H1 (cell line): Measurements from ENCODE around the gene RASD1. TPM values are rescaled to one million over a fixed set of nuclear protein-coding genes. Genes with fewer than 3 reads are reported as not detected.

Source experiments
- CTCF ChIA-PET: fragments of 300-600 bp; sonication (Branson Sonifier 250); formaldehyde crosslinking; loops from one replicate; lab custom pipeline; 2021; ENCODE audit not compliant: partially characterized antibody; lab: Charles Lee
- POLR2A ChIA-PET: fragments of 300-600 bp; sonication (Branson Sonifier 250); formaldehyde crosslinking; loops from one replicate; lab custom pipeline; 2021; ENCODE audit warnings: inconsistent platforms; ENCODE audit not compliant: partially characterized antibody; lab: Charles Lee
- DNase-seq, 2 experiments: peaks; one replicate each; pipeline versions ENCODE4 v3.0.0 to v3.0.0-alpha.2; 2010 to 2022; ENCODE audit warnings: low spot score in 2 of 2, low read depth in 1 of 2, mixed read lengths in 1 of 2
- FAIRE-seq: peaks from 2 replicates; lab custom pipeline; 2011; peaks lifted over from hg19 to GRCh38; lab: Jason Lieb, UNC
- H2AFZ ChIP-seq: 2 replicates; pipeline ENCODE4 v1.8.1; 2012; ENCODE audit warnings: low read length, inconsistent platforms
- H2AK5ac ChIP-seq: 2 replicates; pipeline ENCODE4 v1.6.1; 2013; ENCODE audit warnings: low read depth, low read length
- H2BK120ac ChIP-seq: replicated peaks from 2 replicates; pipeline ENCODE3; 2013; ENCODE audit warnings: low read depth, low read length, inconsistent platforms
- H2BK12ac ChIP-seq: 2 replicates; pipeline ENCODE4 v1.6.1; 2013; ENCODE audit warnings: low read depth, low read length
- H2BK15ac ChIP-seq: 2 replicates; pipeline ENCODE4 v1.6.1; 2013; ENCODE audit warnings: low read length
- H2BK20ac ChIP-seq: 2 replicates; pipeline ENCODE4 v1.6.1; 2013; ENCODE audit warnings: low read length
- H2BK5ac ChIP-seq: 2 replicates; pipeline ENCODE4 v1.6.1; 2013; ENCODE audit warnings: low read depth, low read length
- H3K14ac ChIP-seq: 2 replicates; pipeline ENCODE4 v1.6.1; 2013; ENCODE audit warnings: inconsistent platforms; ENCODE audit not compliant: insufficient read length
- H3K18ac ChIP-seq: 2 replicates; pipeline ENCODE4 v1.6.1; 2013; ENCODE audit warnings: low read length; ENCODE audit errors: extremely low read depth
- H3K23ac ChIP-seq: 2 replicates; pipeline ENCODE4 v1.6.1; 2013; ENCODE audit warnings: inconsistent platforms; ENCODE audit not compliant: insufficient read length
- H3K23me2 ChIP-seq: 2 replicates; pipeline ENCODE4 v1.6.1; 2013; ENCODE audit warnings: low read depth, low read length
- H3K27ac ChIP-seq: 2 replicates; pipeline ENCODE4 v1.6.1; 2011; ENCODE audit warnings: low read depth, low read length, inconsistent platforms
- H3K27me3 ChIP-seq, 4 experiments: replicated peaks in 1 of 4; 1 replicate in 1 of 4; 2 replicates in 3 of 4; pipeline versions ENCODE4 v1.6.1 to v1.8.1; 2011 to 2013; ENCODE audit warnings: low read length in 3 of 4, mild to moderate bottlenecking in 3 of 4, inconsistent platforms in 2 of 4, mixed read lengths in 2 of 4, moderate library complexity in 1 of 4; ENCODE audit not compliant: control insufficient read depth in 3 of 4, insufficient read depth in 3 of 4; ENCODE audit errors: extremely low read depth in 1 of 4
- H3K36me3 ChIP-seq, 4 experiments: 2 replicates each; pipeline versions ENCODE4 v1.6.1 to v1.8.1; 2011 to 2013; ENCODE audit warnings: mild to moderate bottlenecking in 4 of 4, low read length in 3 of 4, moderate library complexity in 2 of 4, control low read depth in 1 of 4, inconsistent platforms in 1 of 4; ENCODE audit not compliant: insufficient read depth in 4 of 4, control insufficient read depth in 2 of 4
- H3K4ac ChIP-seq: replicated peaks from 2 replicates; pipeline ENCODE3; 2013; ENCODE audit warnings: low read length, low read depth, mixed read lengths, inconsistent platforms; ENCODE audit not compliant: insufficient read length
- H3K4me1 ChIP-seq, 4 experiments: replicated peaks in 1 of 4; 1 replicate in 1 of 4; 2 replicates in 3 of 4; pipeline versions ENCODE4 v1.6.1 to v1.8.1; 2011 to 2013; ENCODE audit warnings: low read length in 3 of 4, inconsistent platforms in 2 of 4, mixed read lengths in 1 of 4; ENCODE audit not compliant: insufficient read depth in 4 of 4, control insufficient read depth in 3 of 4
- H3K4me2 ChIP-seq, 2 experiments: 2 replicates each; pipeline versions ENCODE4 v1.6.1 to v1.8.1; 2011 to 2013; ENCODE audit warnings: low read depth in 2 of 2, low read length in 2 of 2, control low read depth in 1 of 2, inconsistent platforms in 1 of 2, mild to moderate bottlenecking in 1 of 2; ENCODE audit not compliant: insufficient read depth in 1 of 2
- H3K4me3 ChIP-seq, 4 experiments: fragments of 200-600, 300-600 bp in 1 of 4; sonication (generic), shearing (Covaris generic), sonication (Bioruptor Twin) in 1 of 4; 2 replicates each; pipeline versions ENCODE4 v1.5.1 to v1.8.1; 2011 to 2016; ENCODE audit warnings: low read length in 4 of 4, low read depth in 3 of 4, control low read depth in 2 of 4, inconsistent platforms in 2 of 4, mild to moderate bottlenecking in 2 of 4, mixed read lengths in 1 of 4, moderate library complexity in 1 of 4; ENCODE audit not compliant: insufficient read depth in 2 of 4; ENCODE audit errors: extremely low read depth in 1 of 4
- H3K56ac ChIP-seq: replicated peaks from 2 replicates; pipeline ENCODE3; 2013; ENCODE audit warnings: low read depth, mild to moderate bottlenecking, mixed read lengths, low read length, inconsistent platforms; ENCODE audit not compliant: insufficient read length
- H3K79me1 ChIP-seq: 2 replicates; pipeline ENCODE4 v1.6.1; 2013; ENCODE audit warnings: low read depth, low read length, control low read depth
- H3K79me2 ChIP-seq, 2 experiments: 2 replicates each; pipeline versions ENCODE4 v1.6.1 to v1.8.1; 2012 to 2013; ENCODE audit warnings: low read length in 2 of 2, mild to moderate bottlenecking in 2 of 2, inconsistent platforms in 1 of 2; ENCODE audit not compliant: insufficient read depth in 2 of 2, control insufficient read depth in 1 of 2
- H3K9ac ChIP-seq, 4 experiments: replicated peaks in 1 of 4; 1 replicate in 1 of 4; 2 replicates in 3 of 4; pipeline versions ENCODE4 v1.6.1 to v1.8.1; 2011 to 2013; ENCODE audit warnings: low read depth in 3 of 4, low read length in 3 of 4, control low read depth in 2 of 4, mild to moderate bottlenecking in 2 of 4, moderate library complexity in 2 of 4, inconsistent platforms in 1 of 4; ENCODE audit errors: extremely low read depth in 1 of 4
- H3K9me3 ChIP-seq, 2 experiments: 2 replicates each; pipeline versions ENCODE4 v1.6.1 to v1.8.1; 2012 to 2013; ENCODE audit warnings: mild to moderate bottlenecking in 2 of 2, moderate library complexity in 2 of 2, control low read depth in 1 of 2, inconsistent platforms in 1 of 2, low read depth in 1 of 2, low read length in 1 of 2, mixed read lengths in 1 of 2; ENCODE audit not compliant: insufficient read depth in 2 of 2
- H4K20me1 ChIP-seq, 2 experiments: replicated peaks in 1 of 2; 2 replicates each; pipeline versions ENCODE3 to v1.8.1; 2011 to 2013; ENCODE audit warnings: inconsistent platforms in 2 of 2, low read length in 2 of 2, mild to moderate bottlenecking in 1 of 2; ENCODE audit not compliant: insufficient read depth in 2 of 2, control insufficient read depth in 1 of 2
- H4K5ac ChIP-seq: 2 replicates; pipeline ENCODE4 v1.6.1; 2013; ENCODE audit warnings: low read length, low read depth, mixed read lengths, inconsistent platforms; ENCODE audit not compliant: insufficient read length
- H4K8ac ChIP-seq: 2 replicates; pipeline ENCODE4 v1.8.0; 2013; ENCODE audit warnings: mild to moderate bottlenecking, moderate library complexity, low read length, inconsistent platforms; ENCODE audit not compliant: insufficient read depth; ENCODE audit errors: extremely low read depth
- H4K91ac ChIP-seq: replicated peaks from 2 replicates; pipeline ENCODE3; 2013; ENCODE audit warnings: low read length, mixed read lengths, inconsistent platforms; ENCODE audit not compliant: insufficient read length
- BACH1 ChIP-seq: IDR thresholded peaks from 2 replicates; pipeline ENCODE4 v1.6.1; 2012; ENCODE audit warnings: low read length, improper control_type of control experiment
- GABPA ChIP-seq: IDR thresholded peaks from 2 replicates; pipeline ENCODE4 v1.6.1; 2011; ENCODE audit warnings: mild to moderate bottlenecking, low read length, moderate library complexity, borderline replicate concordance; ENCODE audit not compliant: insufficient read depth
- KDM1A ChIP-seq: fragments of 200-600, 300-600 bp; sonication (generic); IDR thresholded peaks from 2 replicates; pipeline ENCODE4 v1.7.1; 2016; ENCODE audit warnings: mild to moderate bottlenecking, low read length, borderline replicate concordance
- MAX ChIP-seq: IDR thresholded peaks from 2 replicates; pipeline ENCODE4 v1.6.1; 2012; ENCODE audit warnings: inconsistent platforms
- RFX5 ChIP-seq: IDR thresholded peaks from 2 replicates; pipeline ENCODE4 v1.6.1; 2011; ENCODE audit warnings: low read depth, low read length, improper control_type of control experiment, borderline replicate concordance
- SRF ChIP-seq: IDR thresholded peaks from 2 replicates; pipeline ENCODE4 v1.6.1; 2011; ENCODE audit warnings: mild to moderate bottlenecking, low read depth, low read length, moderate library complexity
- TCF12 ChIP-seq: IDR thresholded peaks from 2 replicates; pipeline ENCODE4 v1.6.1; 2011; ENCODE audit warnings: low read depth, mild to moderate bottlenecking, low read length
- WGBS, 2 experiments: shearing (Covaris generic) in 1 of 2; methylation state at CpG; one replicate each; pipeline versions ENCODE4 v1.1.6 to v1.1.7; 2013 to 2015; ENCODE audit warnings: low lambda C conversion rate in 2 of 2, mixed read lengths in 2 of 2, inconsistent platforms in 1 of 2, low coverage in 1 of 2, missing lambda C conversion rate in 1 of 2; ENCODE audit not compliant: insufficient replicate concordance in 2 of 2, insufficient coverage in 1 of 2, insufficient read length in 1 of 2; ENCODE audit errors: extremely low coverage in 1 of 2, missing lambda C conversion rate in 1 of 2; 5-methylcytosine and 5-hydroxymethylcytosine counted together
- polyA plus RNA-seq, 7 experiments: library from polyadenylated mRNA; depleted of rRNA in 3 of 7; stranded (reverse) in 5 of 7; unstranded in 2 of 7; fragments of >200 nt in 5 of 7; fragments of 200-250 nt in 2 of 7; gene quantifications; 1 replicate in 5 of 7; 2 replicates in 1 of 7; 4 replicates in 1 of 7; pipeline versions ENCODE4 v1.2.1 to v1.2.3, GENCODE V29; 2011 to 2013; ENCODE audit warnings: missing spikeins in 2 of 7, mixed read lengths in 2 of 7
- total RNA-seq: library from RNA; stranded (reverse); fragmentation: NEBNext Ultra II Directional; extraction: Animal tissue kit (Norgen Biotek cat#: 25700); gene quantifications from 2 replicates; pipeline ENCODE4 v1.2.1, GENCODE V29; 2021

The RASD1 gene
- total and polyA plus RNA-seq, 2 of the 8 experiments (the other 6 are each of a cell fraction or from before 2014, with no cell fraction given), result 2.3 to 2.6 TPM

- Histone ChIP-seq H2BK120ac (no peak overlapping the region), H2BK20ac (no peak overlapping the region), H3K18ac (no peak overlapping the region), H3K14ac (no peak overlapping the region), H3K4me3 (no peak overlapping the region), H3K4me1 (no peaks in the 10 kb centered on the region), H3K79me1 (no peaks in the 10 kb centered on the region), H3K27me3 (no peaks in the 10 kb centered on the region), H2BK15ac (no peak overlapping the region), H4K5ac (no peak overlapping the region), H3K36me3 (no peaks in the 10 kb centered on the region), H3K27ac (no peak overlapping the region), H3K4me2 (no peak overlapping the region), H3K4ac (no peak overlapping the region), H2AK5ac (no peak overlapping the region), H2AFZ (no peak overlapping the region), H4K91ac (no peak overlapping the region), H3K79me2 (no peaks in the 10 kb centered on the region), H2BK5ac (no peak overlapping the region), H3K23me2 (no peaks in the 10 kb centered on the region), H4K20me1 (no peaks in the 10 kb centered on the region), H2BK12ac (no peak overlapping the region), H3K9me3 (no peaks in the 10 kb centered on the region), H3K9ac (no peak overlapping the region), H3K56ac (no peak overlapping the region), H3K23ac (no peak overlapping the region), H4K8ac (no peak overlapping the region)
- WGBS, 2 experiments, result 91% methylated on average over 3 of the region's 3 CpGs; no CpG with 5 or more reads in 1 of the 2 experiments
- TF ChIP-seq SRF, result no peak
- TF ChIP-seq RFX5, result no peak
- no peak for TF ChIP-seq TCF12
- no peak for TF ChIP-seq BACH1
- TF ChIP-seq KDM1A, result no peak
- TF ChIP-seq GABPA, result no peak
- TF ChIP-seq MAX, result no peak
- FAIRE-seq, result no peak
- ChIA-PET CTCF (interaction anchor here (0.9 to 1.2 kb wide), 3 partner anchors 10 to 177 kb away, joined by 3 to 4 read pairs (median 3); no protein-coding TSS in a partner anchor), POLR2A (interaction anchor here (1.3 kb wide), 1 partner anchor 11 kb away, joined by 3 read pairs; no protein-coding TSS in a partner anchor)
- no peak for DNase-seq
These were observed 37.8 kb upstream of the RASD1 start for GRCh38 chr17:17533901-17534441.
